HL-60 (cell line): ENCODE data around the gene TTLL11.

ENCODE experiments used
- GABPA ChIP-seq: IDR thresholded peaks from 2 replicates; pipeline ENCODE4 v1.6.1; 2012; ENCODE audit warnings: low read depth
- REST ChIP-seq: IDR thresholded peaks from 2 replicates; pipeline ENCODE4 v1.6.1; 2012; ENCODE audit warnings: low read depth; ENCODE audit not compliant: insufficient replicate concordance
- TF ChIP-seq, protein P1 (sequence below): IDR thresholded peaks from one replicate; pipeline ENCODE4 v1.5.1; 2011; ENCODE audit warnings: low read length, control low read depth, inconsistent platforms; ENCODE audit not compliant: insufficient read depth

DNA sequence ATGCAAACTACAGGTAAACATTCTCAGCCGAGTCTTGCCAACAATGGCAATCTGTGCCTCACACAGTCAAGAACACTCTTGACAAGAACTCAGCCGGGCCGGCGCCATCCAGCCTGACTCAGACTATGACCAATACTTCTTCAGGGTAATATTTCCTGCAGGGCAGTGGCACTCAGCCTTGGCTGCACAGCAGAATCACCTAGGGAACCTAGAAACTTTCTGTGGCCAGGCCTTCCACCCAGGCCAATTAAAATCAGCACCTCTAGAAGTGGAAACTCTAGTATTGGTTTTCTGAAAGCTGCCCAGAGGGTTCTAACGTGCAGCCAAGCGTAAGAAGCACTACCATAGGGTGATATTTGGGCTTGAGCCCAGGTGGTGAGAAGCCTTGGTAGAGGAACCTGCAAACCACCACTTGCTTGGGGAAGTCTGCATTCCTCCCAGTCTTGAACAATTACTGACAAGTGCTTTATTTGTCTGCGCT is 120.6 kb downstream of the TTLL11 start:
- TF ChIP-seq, protein P1, sequence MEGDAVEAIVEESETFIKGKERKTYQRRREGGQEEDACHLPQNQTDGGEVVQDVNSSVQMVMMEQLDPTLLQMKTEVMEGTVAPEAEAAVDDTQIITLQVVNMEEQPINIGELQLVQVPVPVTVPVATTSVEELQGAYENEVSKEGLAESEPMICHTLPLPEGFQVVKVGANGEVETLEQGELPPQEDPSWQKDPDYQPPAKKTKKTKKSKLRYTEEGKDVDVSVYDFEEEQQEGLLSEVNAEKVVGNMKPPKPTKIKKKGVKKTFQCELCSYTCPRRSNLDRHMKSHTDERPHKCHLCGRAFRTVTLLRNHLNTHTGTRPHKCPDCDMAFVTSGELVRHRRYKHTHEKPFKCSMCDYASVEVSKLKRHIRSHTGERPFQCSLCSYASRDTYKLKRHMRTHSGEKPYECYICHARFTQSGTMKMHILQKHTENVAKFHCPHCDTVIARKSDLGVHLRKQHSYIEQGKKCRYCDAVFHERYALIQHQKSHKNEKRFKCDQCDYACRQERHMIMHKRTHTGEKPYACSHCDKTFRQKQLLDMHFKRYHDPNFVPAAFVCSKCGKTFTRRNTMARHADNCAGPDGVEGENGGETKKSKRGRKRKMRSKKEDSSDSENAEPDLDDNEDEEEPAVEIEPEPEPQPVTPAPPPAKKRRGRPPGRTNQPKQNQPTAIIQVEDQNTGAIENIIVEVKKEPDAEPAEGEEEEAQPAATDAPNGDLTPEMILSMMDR = no peak
- TF ChIP-seq REST = no peak
- TF ChIP-seq GABPA = no peak
